ENCODE measurements around the gene CEP170. TPM values are rescaled to one million over a fixed set of nuclear protein-coding genes. Genes with fewer than 3 reads are reported as not detected.

The CEP170 gene
- total RNA-seq, 1 experiment from 2014 or later, result 94.7 TPM

- TF ChIP-seq ERG (CRISPR knock-in tag; IDR thresholded peaks at IDR 0.05) (no peak), HMGXB4 (CRISPR knock-in tag; IDR thresholded peaks at IDR 0.05) (peak; percentile 82), ATF1 (CRISPR knock-in tag; IDR thresholded peaks at IDR 0.05) (no peak), SP1 (CRISPR knock-in tag; conservative IDR thresholded peaks at IDR 0.05) (no peak; the same call in 1 of the 2 replicates), SMAD4 (CRISPR knock-in tag; IDR thresholded peaks at IDR 0.05) (no peak), ZNF671 (CRISPR knock-in tag; IDR thresholded peaks at IDR 0.05) (no peak), TP53 (CRISPR knock-in tag; IDR thresholded peaks at IDR 0.05) (no peak), USF2 (CRISPR knock-in tag; IDR thresholded peaks at IDR 0.05) (no peak), CTCF (IDR thresholded peaks at IDR 0.05) (no peak), NFYB (CRISPR knock-in tag; conservative IDR thresholded peaks at IDR 0.05; ENCODE audit: low read depth) (no peak), FOXP4 (CRISPR knock-in tag; IDR thresholded peaks at IDR 0.05) (peak; percentile 82; the same call in 1 of the 2 replicates), NFATC4 (CRISPR knock-in tag; IDR thresholded peaks at IDR 0.05) (no peak), MAX (CRISPR knock-in tag; IDR thresholded peaks at IDR 0.05) (peak; percentile 58; the same call in 1 of the 2 replicates)
These were observed at the start of gene CEP170 (continued) for GRCh38 chr1:243254927-243255790.

- Mint-ChIP-seq H3K4me3 (no peak overlapping the region), H3K9me3 (peaks cover 6% of the 10 kb centered on the region), H3K36me3 (no peaks in the 10 kb centered on the region), H3K27me3 (ENCODE audit: low read depth) (no peaks in the 10 kb centered on the region), H3K4me1 (no peaks in the 10 kb centered on the region), H3K27ac (no peak overlapping the region)
- DNase-seq (ENCODE audit: low spot score), result no peak
- ChIA-PET CTCF (no interaction called here), POLR2A (no interaction called here)
- no peak for ATAC-seq
- TF ChIP-seq MYBL2 (CRISPR knock-in tag; IDR thresholded peaks at IDR 0.05) (no peak), ZBTB43 (CRISPR knock-in tag; IDR thresholded peaks at IDR 0.05) (no peak), AR (CRISPR knock-in tag; IDR thresholded peaks at IDR 0.05) (no peak), CTCF (IDR thresholded peaks at IDR 0.05) (no peak), RELA (CRISPR knock-in tag; IDR thresholded peaks at IDR 0.05; ENCODE audit: borderline replicate concordance) (no peak), ZSCAN18 (CRISPR knock-in tag; IDR thresholded peaks at IDR 0.05) (no peak), ELF4 (CRISPR knock-in tag; IDR thresholded peaks at IDR 0.05; ENCODE audit: low read depth) (no peak)
These were observed 46.0 kb upstream of the CEP170 start for GRCh38 chr1:243301059-243301458.

Measured in WTC11 (cell line).